Ishikawa (cell line): ENCODE data around the gene PRSS38.

Experiments
- CEBPB ChIP-seq: IDR thresholded peaks from 2 replicates; pipeline ENCODE4 v1.6.1; 2012
- CREB1 ChIP-seq: IDR thresholded peaks from 2 replicates; pipeline ENCODE4 v1.6.1; 2012; ENCODE audit warnings: low read depth
- EGR1 ChIP-seq: IDR thresholded peaks from 2 replicates; pipeline ENCODE4 v1.6.1; 2012
- EP300 ChIP-seq: IDR thresholded peaks from 2 replicates; pipeline ENCODE4 v1.6.1; 2012; ENCODE audit warnings: borderline replicate concordance
- RAD21 ChIP-seq: IDR thresholded peaks from 2 replicates; pipeline ENCODE4 v1.6.1; 2012; ENCODE audit warnings: low read depth
- REST ChIP-seq: IDR thresholded peaks from 2 replicates; pipeline ENCODE4 v1.6.1; 2012; ENCODE audit warnings: low read depth, mild to moderate bottlenecking
- TAF1 ChIP-seq: IDR thresholded peaks from 2 replicates; pipeline ENCODE4 v1.6.1; 2012; ENCODE audit warnings: low read depth, mild to moderate bottlenecking
- TCF12 ChIP-seq: IDR thresholded peaks from 2 replicates; pipeline ENCODE4 v1.6.1; 2012; ENCODE audit warnings: low read depth
- TEAD4 ChIP-seq: IDR thresholded peaks from 2 replicates; pipeline ENCODE4 v1.6.1; 2012
- YY1 ChIP-seq: IDR thresholded peaks from 2 replicates; pipeline ENCODE4 v1.6.1; 2012; ENCODE audit warnings: low read depth
- TF ChIP-seq, protein P1 (sequence below): IDR thresholded peaks from 2 replicates; pipeline ENCODE4 v1.6.1; 2012

DNA sequence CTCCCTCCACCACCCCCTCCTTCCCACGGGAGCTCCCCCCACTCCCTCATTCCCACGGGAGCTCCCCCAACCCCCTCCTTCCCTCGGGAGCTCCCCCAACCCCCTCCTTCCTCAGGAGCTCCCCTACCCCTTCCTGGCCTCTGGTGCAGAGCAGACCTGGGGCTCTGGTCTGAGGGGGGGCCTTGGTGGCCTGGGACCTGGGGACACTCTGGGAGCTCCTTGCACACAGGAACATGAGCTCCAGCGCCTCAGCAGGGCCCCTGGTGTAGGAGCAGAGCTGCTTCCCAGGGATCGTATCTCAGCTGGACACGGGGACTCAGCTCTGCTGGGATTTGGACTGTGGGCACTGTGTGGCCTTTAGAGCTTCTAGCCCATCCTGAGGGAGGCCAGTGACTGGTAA, 19.7 kb upstream of the PRSS38 start:
- TF ChIP-seq REST (no peak), YY1 (no peak), RAD21 (no peak), EP300 (no peak), TEAD4 (no peak), TCF12 (no peak), CEBPB (no peak), EGR1 (no peak), TAF1 (no peak), CREB1 (no peak)
- TF ChIP-seq, protein P1, sequence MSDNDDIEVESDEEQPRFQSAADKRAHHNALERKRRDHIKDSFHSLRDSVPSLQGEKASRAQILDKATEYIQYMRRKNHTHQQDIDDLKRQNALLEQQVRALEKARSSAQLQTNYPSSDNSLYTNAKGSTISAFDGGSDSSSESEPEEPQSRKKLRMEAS, result no peak
